Activated T-helper 1 cell treated with Interleukin-2 at 50 U/mL for 16 hours (primary cell): ENCODE measurements around the gene NPC2.
"Not testable (repeated sequence)": the region's sequence is repeated elsewhere in the genome, so short reads cannot be mapped to it uniquely, and the experiment has no call there.

Source experiments
- DNase-seq: peaks from one replicate; pipeline ENCODE4 v3.0.0-alpha.2; 2020; ENCODE audit warnings: low read depth

NPC2 gene

GRCh38 chr14:74492776-74493342 lies at the start of gene NPC2:
NPC2 (minus strand) TSS chr14:74493305; CDS start chr14:74493274, 31 bp downstream.
- no peak for DNase-seq

- no peak for DNase-seq
These were observed 49.1 kb upstream of the NPC2 start for GRCh38 chr14:74542056-74542685.

- no peak for DNase-seq
These were observed 48.1 kb upstream of the NPC2 start for GRCh38 chr14:74541225-74541624.

- no peak for DNase-seq
These were observed 46.4 kb upstream of the NPC2 start for GRCh38 chr14:74539503-74539902.

GRCh38 chr14:74538411-74539391 lies 45.6 kb upstream of the NPC2 start:
- no peak for DNase-seq

- DNase-seq: not testable (repeated sequence)
These were observed 43.2 kb upstream of the NPC2 start for GRCh38 chr14:74536336-74536735.

- DNase-seq: no peak
These were observed 42.7 kb upstream of the NPC2 start for GRCh38 chr14:74535756-74536325.

GRCh38 chr14:74533576-74533975 lies 40.5 kb upstream of the NPC2 start:
- no peak for DNase-seq

- no peak for DNase-seq
These were observed 39.1 kb upstream of the NPC2 start for GRCh38 chr14:74532246-74532645.

GRCh38 chr14:74531467-74531866 lies 38.4 kb upstream of the NPC2 start:
- no peak for DNase-seq

GRCh38 chr14:74531006-74531405 lies 37.9 kb upstream of the NPC2 start:
- DNase-seq: no peak

- no peak for DNase-seq
These were observed 35.8 kb upstream of the NPC2 start for GRCh38 chr14:74528886-74529285.

- DNase-seq: no peak
These were observed 35.3 kb upstream of the NPC2 start for GRCh38 chr14:74528406-74528805.

GRCh38 chr14:74527736-74528280 lies 34.7 kb upstream of the NPC2 start:
- DNase-seq: no peak

GRCh38 chr14:74526854-74527585 lies 33.9 kb upstream of the NPC2 start:
- DNase-seq: no peak

- DNase-seq: no peak
These were observed 32.3 kb upstream of the NPC2 start for GRCh38 chr14:74525361-74525851.

- DNase-seq: no peak
These were observed 31.7 kb upstream of the NPC2 start for GRCh38 chr14:74524812-74525135.

- no peak for DNase-seq
These were observed 31.1 kb upstream of the NPC2 start for GRCh38 chr14:74524076-74524811.

GRCh38 chr14:74522740-74523139 lies 29.6 kb upstream of the NPC2 start:
- no peak for DNase-seq

- no peak for DNase-seq
These were observed 28.7 kb upstream of the NPC2 start for GRCh38 chr14:74521756-74522155.
